Measurements from ENCODE around the gene DOCK7.

The DOCK7 gene

DNA sequence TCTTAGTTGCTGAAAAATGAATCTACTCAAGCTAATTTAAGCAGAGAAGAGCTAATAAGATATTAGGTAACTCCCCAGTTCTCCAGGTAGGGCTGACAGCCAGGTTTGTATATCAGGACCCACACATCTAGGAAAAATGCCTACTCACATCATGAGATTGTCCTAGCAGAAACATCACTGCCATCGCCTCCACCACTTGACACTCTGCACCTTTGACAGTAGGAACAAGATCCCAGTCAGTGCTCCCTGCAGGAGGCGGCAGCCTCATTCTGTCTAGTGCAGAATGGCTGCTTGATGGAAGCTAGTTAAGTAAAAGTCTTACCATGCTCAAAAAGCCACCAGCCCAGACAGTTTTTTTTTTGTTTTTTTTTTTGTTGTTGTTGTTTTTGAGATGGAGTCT is 282.9 kb downstream of the DOCK7 start:
- DNase-seq = no peak
